GM21529 (cell line): ENCODE results near the gene EHD3.

Experiments
- ATAC-seq: cut with Tn5 transposase; IDR thresholded peaks from one replicate; pipeline ENCODE4 v1.9.1; 2021; ENCODE audit not compliant: unreplicated experiment

EHD3 gene

DNA sequence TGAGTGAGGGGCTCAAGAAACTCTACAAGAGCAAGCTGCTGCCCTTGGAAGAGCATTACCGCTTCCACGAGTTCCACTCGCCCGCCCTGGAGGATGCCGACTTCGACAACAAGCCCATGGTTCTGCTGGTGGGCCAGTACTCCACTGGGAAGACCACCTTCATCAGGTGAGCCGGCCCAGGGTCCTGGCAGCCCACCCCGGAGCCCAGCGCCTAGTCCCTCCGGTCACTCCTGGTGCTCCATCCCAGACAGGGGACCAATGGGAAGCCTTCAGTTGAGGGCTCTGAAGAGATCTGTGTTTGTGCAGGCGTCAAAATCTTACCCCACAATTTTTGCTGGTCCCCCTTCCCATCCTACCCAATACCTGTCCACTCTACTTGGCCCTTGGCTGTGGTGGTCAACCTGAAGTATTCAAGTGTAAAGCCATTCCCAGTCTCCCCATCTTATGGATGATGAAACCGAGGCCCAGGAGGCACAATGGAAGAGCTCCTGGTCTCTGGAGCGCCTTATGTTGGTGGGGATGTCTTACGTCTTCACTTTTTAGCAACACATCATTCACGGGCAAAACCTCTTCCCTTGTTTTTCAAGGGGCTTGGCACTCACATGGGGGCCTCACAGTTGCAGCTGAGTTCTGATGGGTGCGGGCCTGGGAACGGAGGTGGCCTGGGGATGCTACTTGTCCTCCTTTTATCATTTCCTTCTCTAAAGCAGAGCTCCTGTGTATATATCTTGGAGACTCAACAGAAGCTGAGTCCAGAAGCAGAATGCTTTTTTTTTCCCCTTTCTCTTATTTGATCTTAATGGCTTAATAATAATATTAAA, 941 bp downstream of the EHD3 start:
- ATAC-seq: no peak

DNA sequence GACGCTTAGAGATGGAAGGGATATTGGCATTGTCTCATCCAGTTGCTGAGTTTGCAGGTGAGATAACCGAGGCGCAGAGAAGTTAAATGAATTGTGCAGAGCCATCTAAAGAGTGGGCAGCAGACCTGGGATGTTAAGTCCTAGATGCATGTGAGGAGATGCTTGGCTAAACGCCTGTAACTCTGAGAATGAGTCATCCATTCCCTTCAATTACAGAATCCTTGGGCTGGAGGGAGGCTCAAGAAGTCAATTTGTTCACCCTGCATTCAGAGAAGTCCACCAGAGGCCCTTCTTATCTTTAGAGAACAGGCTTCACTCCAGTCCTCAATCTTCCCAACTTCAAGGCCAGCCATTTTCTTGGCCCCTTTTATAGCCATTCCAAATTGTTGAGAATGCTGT, 1.6 kb downstream of the EHD3 start:
- ATAC-seq: no peak

DNA sequence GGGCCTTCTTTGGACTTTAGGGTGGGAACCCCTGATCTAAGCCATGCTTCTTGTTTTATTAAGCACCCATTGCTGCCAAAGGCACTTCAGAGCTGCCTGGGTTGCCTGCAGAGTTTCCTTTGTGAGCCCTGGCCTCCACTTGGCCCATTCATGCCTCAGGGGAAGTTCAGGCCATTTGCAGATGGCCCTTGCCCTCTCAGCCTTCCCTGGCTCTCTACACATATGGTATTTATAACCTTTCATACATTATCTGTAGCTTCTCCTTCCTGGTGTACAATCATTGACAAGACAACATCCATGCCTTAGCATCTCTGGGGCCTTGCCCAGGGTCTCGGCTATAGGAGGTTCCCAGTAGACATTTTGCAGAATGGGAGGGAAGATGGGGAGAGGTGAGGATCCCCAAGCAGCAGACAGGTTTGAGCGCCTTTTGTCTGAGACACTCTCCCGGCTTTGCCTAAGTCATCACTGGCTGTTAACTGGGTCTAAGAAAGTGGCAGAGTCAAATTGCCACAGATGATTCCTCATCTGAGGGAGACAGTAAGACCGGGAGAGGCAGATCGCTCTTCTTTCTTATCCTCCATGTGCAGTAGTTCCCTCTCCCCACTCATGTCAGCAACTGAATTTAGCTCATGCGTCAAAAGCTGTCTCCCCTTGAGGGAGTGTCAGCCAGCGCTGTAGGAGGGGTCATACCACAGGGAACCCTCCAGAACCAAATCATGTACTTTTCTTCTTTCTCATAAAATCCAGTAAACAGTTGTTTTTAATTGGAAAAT, 2.7 kb downstream of the EHD3 start:
- ATAC-seq: no peak

DNA sequence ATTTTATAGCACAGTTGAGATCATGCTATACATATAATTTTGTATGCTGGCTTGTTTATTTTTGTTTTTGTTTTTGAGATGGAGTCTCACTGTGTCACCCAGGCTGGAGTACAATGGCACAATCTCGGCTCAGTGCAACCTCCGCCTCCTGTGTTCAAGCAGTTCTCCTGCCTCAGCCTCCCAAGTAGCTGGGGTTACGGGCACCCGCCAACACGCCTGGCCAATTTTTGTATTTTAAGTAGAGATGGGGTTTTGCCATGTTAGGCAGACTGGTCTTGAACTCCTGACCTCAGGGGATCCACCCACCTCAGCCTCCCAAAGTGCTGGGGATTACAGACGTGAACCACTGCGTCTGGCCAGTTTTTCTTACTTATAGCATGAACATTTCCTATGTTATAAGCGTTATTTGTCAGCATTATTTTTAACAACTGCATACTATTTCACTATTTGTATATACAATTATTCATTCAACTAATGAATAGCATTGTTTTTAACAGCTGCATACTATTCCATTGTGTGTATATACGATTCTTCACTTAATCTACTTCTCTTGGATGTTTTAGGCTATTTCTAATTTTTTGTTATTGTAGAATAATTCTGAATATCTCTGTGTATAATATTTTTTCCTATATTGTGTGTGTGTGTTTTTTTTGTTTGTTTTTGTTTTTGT, 3.5 kb downstream of the EHD3 start:
- no peak for ATAC-seq

DNA sequence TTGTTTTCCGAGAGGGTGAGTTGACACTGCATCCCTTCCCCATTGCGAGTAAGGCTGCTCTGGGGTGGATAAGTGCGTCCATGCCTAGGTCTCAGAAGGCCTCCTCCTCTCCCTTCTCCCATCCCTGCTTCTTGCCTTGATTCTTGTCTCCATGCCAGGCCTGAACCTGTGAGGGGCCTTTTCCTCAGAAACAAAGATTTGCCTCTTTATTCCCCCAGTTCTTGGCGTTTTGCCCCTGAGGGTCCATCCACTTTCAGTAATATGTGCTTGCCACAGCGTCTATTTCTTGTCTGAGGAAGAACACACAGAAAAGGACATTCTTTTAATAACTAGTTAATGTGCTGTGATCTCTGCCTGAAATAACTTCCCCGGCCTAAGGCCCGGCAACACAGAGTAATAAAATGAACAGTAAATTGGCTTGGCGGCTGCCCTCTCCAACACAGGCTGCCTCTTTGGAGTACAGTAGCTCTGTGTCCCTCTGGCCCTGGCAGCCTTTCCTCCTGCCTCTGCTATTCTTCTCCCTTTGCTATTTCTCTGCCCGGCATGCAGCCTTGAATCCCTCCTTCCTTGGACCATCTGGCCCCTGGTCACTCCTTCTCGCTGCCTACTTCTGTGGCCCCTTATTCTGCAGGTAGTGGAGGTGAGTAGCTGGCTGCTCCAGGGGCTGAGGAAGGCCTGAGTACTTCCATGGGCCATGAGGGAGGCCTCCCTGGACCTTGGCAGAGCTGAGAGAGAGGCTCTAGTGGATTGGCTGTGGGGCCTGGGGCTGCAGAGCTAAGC, 4.4 kb downstream of the EHD3 start:
- ATAC-seq: no peak

DNA sequence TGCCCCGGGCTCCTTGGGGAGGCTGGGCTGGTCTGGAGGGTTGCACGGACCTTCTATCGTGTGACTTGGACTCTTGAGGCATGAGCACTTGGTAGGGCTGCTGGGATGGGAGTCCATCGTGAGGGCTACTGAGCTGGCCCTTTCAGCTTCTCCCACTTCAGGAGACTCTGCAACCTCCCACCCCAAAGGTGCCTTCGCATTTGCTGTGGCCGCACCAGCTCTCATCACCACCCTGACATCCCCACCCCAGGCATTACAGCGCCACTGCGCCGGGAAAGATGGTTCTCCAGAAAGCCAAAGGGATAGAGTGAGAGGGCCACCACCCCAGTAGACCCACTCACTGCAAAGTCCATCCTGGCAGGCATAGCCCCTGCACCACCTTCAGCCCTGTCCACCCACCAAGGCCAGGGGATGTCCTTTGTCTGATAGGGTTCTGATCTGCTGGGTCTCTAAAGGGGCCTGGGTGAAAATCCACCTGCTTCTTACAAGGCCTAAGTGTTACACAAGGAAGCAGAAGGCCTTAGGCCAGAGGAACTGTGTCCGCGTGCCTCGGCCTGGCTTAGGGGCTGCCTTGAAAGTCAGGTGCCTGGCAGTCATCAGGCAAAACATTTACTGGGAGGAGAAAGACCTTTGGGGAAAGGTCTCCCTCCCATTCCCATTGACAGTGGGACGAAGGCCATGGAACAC, 5.1 kb downstream of the EHD3 start:
- ATAC-seq: no peak

DNA sequence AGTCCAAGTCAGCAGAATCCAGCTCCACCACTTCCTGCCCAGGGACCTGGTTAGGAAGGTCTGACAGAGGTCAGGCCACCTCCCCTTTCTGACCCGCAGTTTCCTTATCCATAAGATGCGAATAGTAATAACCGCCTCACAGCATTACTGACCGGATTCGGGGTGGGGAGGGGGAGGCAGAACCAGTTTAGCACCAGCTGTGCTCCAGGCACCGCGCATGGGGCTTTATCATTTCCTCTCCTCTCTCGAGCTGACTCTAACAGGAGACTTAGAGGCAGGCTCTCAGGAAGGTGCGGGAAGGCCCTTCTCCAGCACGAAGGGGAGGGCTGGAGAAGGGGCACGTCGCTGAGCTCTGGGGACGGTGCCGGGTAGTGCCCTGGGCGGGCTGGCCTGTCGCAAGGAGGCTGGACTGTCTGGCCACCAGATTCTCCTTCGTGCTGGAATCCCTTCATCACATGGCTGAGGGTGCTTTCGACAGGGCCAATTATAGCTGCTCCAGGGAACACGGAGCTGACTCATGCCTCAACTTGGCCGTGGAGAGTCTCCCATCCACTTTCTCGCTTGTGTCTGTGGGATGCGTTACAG, 5.7 kb downstream of the EHD3 start:
- ATAC-seq: no peak

DNA sequence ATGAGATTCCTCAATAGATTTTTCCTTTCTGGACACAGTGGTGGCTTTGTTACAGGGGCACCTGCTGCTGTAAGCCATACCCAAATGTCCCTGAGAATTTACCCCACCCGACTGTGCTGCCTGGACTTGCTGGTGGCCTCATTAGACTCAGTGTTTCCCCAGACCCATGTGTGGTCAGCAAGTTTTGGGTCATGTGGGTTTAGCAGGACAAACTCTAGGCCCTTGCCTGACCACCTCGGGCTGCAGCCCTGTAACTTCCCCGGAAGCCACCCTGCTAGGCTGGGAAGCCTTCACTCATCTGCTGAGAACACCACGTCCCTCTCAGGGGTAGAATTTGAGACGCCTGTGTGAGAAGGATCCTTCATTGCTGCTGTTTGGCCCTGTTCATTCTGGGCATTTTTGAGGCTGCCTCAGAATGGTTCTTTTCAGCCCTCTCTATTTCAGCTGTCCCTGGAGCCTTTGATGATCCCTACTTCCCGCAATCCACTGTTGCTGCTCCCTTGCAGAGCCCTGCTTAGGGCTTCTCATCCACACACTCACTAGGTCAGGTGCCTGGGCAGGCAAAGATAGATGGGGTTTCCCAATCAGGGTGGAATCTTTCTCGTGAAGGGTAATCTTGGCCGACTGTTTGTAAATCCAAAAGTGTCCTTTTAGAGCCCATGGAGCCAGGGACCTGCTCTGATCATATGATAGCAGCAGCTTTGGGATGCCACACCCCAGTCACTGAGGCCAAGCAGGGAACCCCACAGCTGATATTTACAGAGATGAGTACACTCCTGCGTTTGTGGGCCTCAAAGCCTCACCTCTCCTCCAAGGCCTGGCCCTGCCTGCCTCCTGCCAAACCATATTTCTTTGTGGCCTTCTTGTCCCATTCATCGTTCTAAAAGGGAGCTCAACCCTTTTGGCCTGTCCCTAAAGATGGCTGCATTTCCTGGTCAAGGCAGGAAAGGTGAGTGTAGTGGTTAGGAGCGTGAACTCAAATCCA, 6.7 kb downstream of the EHD3 start:
- ATAC-seq: no peak

DNA sequence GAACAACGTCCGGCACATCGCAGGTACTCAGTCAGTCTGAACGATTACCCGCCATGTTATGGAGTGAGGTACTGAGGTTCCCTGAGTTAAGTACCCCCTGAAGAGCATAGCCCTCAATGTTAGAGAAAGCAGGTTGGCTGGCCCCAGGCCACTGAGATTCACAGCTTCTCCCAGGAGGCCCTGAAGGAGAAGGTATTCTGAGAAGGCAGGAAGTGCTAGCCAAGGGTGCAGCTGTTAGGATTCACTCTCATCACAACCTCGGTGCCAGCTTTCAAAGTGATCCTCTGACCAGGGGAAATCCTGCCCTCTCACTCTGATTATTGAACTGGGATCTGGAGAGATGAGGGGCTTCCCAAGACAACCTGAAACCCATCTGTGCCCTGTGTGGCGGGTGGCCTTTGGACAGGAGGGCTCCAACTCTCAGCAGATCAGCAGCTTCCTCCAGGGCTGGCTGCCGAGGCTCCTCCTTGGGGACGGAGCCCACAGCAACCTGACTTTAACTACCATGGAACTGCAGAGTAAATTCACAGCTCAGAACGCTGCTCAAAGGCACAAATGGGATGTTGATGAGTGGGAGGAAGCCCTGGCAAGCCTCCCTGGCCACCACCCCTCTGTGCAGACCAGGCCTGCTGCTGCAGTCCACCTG, 7.8 kb downstream of the EHD3 start:
- ATAC-seq: no peak

DNA sequence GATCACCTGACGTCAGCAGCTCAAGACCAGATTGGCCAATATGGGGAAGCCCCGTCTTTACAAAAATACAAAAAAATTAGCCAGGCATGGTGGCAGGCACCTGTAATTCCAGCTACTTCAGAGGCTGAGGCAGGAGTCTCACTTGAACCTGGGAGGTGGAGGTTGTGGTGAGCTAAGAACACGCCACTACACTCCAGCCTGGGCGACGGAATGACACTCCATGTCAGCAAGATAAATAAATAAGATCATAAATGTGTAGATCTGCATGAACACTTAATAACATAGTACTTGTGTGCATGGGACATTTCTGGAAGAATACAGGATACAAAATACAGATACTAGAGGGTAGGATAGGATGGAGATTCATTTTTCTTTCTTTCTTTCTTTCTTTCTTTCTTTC, 9.1 kb downstream of the EHD3 start:
- ATAC-seq: no peak

DNA sequence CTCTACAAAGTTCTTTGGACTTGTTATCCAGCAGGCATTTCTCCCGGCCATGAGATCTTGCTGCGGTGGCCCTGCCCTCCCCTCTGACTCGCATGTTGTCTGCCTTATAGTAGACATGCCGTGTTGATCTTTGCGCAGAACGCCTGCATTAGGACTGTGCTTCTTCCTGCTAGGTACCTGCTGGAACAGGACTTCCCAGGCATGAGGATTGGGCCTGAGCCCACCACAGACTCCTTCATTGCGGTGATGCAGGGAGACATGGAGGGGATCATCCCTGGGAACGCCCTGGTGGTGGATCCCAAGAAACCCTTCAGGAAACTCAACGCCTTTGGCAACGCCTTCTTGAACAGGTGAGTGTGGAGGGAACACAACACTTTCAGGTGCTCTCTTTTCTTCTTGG, 10.1 kb downstream of the EHD3 start:
- ATAC-seq: no peak

DNA sequence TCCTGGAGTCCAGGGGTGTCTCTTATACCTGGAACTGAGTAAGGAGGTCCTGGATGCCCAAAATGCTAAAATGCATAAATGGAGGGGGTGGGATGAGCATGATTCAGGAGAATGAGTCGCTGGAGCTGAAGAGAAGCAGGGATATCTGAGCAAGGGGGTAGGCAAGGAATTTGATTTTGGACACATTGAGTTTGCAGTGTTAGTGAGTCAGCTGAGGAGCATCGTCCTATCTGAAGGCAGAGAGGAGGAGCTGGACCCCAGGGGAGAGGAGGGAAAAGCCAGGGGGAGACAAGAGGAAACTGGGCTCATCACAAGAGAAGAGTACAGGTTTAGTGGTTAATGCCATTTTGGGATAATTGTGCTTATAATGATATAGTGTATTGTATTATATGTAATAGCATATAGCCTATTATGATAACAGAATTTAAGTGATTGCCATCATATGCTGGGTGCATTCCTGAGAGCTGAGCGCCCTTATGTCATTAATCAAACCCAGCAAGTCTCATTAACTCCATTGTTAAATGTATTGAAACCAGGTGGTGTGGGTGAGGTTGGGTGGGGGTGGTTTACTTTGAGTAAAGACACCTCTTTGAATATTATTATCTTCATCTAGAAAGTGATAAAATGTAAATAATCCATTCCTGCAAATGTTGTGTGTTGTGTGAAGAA, 12.4 kb downstream of the EHD3 start:
- no peak for ATAC-seq

DNA sequence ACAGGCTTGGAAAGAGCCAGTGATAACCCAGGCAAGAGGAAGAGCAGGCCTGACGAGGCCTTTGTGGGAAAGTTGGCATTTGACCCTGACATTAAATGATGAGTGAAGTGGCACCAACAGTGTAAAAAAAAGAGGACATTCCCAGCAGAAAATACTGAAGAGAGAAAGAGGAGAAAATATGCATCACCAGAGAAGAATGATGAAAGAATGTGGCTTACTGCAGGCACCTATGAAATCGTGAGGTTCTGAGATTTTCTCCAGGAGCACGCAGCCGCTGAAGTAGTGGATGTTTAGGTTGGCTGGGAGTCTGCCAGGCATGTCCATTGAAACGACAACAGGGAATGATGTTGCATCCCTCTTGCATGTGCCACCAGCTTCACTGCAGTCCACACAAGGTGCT, 13.8 kb downstream of the EHD3 start:
- no peak for ATAC-seq

DNA sequence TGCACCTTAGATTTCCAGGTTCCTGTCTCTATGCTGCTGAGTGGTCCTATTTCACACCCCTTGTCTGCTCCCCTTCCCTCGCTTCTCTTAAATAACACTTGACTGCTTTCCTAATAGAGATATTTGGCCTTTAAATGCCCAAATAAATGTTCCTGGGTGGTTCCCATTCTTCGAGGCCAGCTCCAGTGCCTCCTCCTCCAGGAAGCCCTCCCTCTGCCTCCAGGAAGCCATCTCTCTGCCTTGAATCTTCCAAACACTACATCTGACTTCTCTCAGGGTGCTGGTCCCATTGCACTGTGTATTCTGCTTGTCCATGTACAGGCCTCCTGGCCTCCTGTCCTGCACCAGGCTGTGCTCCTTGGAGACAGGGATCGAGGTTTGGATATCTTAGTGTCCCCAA, 14.2 kb downstream of the EHD3 start:
- no peak for ATAC-seq

DNA sequence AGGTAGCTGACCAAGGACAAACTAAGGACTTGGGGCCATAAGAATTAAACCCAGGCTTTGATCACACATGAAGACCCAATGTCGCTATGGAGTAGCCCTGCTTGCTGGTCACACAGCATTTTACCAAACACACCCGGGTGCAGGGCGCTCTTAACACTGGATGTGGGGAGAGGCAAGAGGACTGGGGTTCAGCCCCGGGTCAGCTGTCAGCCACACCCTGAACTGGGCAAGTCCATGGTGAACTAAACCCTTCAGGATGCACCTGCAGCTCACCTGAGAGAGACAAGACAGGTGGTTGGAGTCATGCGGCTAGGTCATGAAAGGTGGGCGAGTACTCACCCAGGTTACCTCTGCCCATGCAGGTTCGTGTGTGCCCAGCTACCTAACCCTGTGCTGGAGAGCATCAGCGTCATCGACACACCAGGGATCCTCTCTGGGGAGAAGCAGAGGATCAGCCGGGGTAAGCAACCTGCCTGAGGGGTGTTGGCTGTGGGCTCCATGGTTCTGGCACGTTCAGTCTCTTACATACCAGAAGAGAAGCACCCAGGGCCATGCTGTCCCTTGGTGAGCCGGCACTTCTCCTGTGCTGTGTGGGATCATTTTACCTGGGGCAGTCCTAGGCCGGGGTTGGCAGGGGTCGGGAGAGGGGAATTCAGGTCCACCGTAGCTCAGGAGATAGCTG, 15.2 kb downstream of the EHD3 start:
- no peak for ATAC-seq

DNA sequence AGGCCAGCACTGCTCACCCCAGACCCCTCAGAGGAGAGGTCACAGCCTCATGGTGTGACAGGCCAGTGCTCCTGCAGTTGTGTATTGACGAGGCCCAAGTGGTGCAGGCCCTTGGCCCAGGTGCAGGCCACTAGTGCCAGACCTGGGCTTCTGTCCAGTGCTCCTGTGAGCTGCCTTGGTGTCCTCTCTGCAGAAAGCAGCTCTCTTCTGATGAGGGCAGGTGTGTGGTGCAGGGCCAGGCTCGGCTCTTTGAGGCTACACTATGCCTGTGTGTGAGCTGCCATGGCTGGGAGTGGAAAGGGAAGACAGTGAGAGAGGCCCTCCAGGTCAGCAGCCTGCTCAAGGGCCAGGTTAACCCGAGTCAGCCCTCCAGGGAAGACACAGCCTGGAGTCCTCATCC, 17.1 kb downstream of the EHD3 start:
- no peak for ATAC-seq

DNA sequence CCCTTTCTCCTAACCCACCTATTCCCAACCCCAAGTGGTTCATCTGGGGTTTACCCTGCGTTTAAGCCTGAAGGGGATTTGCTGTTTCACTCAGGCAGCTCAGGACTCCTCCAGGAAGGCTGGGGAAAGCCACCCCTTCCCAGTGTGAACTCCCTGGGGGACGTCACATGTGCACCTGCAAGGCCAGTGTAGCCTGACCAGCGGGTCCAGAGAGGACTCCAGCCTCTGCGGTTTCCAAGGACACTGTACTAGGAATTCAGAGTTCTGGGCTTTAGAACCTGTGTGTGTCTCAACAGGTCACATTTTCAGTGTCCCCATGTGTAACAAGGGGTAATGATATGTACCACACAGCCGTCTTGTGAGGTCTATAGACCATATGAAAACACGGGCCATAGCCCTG, 17.9 kb downstream of the EHD3 start:
- no peak for ATAC-seq
